Measurements from ENCODE around the gene MPZL2.

DNA sequence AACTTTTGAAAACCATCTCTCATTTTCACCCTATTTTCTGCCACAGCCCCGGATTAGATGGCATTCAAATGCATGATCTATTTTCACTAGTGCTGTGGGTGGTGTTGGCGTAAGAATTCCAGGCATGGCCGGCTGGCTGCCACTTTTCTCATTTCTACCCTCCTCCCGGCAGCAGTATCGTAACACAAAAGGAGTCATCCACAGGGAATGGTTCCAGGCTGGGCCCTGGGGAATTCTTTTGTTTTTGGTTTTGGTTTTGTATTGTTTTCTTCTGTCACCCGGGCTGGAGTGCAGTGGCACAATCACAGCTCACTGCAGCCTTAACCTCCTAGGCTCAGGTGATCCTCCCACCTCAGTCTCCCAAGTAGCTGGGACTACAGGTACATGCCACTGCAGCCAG, 53.1 kb downstream of the MPZL2 start:
- TF ChIP-seq, protein P1, sequence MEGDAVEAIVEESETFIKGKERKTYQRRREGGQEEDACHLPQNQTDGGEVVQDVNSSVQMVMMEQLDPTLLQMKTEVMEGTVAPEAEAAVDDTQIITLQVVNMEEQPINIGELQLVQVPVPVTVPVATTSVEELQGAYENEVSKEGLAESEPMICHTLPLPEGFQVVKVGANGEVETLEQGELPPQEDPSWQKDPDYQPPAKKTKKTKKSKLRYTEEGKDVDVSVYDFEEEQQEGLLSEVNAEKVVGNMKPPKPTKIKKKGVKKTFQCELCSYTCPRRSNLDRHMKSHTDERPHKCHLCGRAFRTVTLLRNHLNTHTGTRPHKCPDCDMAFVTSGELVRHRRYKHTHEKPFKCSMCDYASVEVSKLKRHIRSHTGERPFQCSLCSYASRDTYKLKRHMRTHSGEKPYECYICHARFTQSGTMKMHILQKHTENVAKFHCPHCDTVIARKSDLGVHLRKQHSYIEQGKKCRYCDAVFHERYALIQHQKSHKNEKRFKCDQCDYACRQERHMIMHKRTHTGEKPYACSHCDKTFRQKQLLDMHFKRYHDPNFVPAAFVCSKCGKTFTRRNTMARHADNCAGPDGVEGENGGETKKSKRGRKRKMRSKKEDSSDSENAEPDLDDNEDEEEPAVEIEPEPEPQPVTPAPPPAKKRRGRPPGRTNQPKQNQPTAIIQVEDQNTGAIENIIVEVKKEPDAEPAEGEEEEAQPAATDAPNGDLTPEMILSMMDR (conservative IDR thresholded peaks at IDR 0.05; ENCODE audit: low read length): no peak
- no peak for TF ChIP-seq EZH2phosphoT487 (IDR thresholded peaks at IDR 0.05; ENCODE audit: borderline replicate concordance)

All from Loucy (cell line).